Activated B cell treated with CpG ODN at 0.5 μM for 24 hours (primary cell): ENCODE results near the gene TIFAB. TPM values are rescaled to one million over a fixed set of nuclear protein-coding genes. Genes with fewer than 3 reads are reported as not detected.
"Not testable (repeated sequence)": the region's sequence is repeated elsewhere in the genome, so short reads cannot be mapped to it uniquely, and the experiment has no call there.

Experiments used
- ATAC-seq: fragments of 200-7000 bp; cut with Tn5 transposase; one replicate; pipeline ENCODE4 v1.10.0; 2021; ENCODE audit warnings: low read depth, mild to moderate bottlenecking, moderate library complexity
- CTCF ChIA-PET: fragments of 350-600 bp; sonication (Branson Sonifier 250); formaldehyde crosslinking; loops from one replicate; lab custom pipeline; 2021; ENCODE audit warnings: antibody characterized with exemption; lab: Charles Lee
- POLR2A ChIA-PET: fragments of 350-600 bp; sonication (Branson Sonifier 250); formaldehyde crosslinking; loops from one replicate; lab custom pipeline; 2021; ENCODE audit warnings: antibody characterized with exemption; lab: Charles Lee
- DNase-seq: peaks from one replicate; pipeline ENCODE4 v3.0.0; 2022
- H3K27ac Mint-ChIP-seq: one replicate; pipeline ENCODE4 v1.8.0; 2020; ENCODE audit warnings: mixed read lengths
- H3K27me3 Mint-ChIP-seq: one replicate; pipeline ENCODE4 v1.8.0; 2021; ENCODE audit warnings: mixed read lengths
- H3K36me3 Mint-ChIP-seq: one replicate; pipeline ENCODE4 v1.8.0; 2021; ENCODE audit warnings: low read depth, mixed read lengths
- H3K4me1 Mint-ChIP-seq: one replicate; pipeline ENCODE4 v1.8.0; 2021; ENCODE audit warnings: mixed read lengths
- H3K4me3 Mint-ChIP-seq: one replicate; pipeline ENCODE4 v1.8.0; 2020; ENCODE audit warnings: mild to moderate bottlenecking, mixed read lengths
- H3K9me3 Mint-ChIP-seq: one replicate; pipeline ENCODE4 v1.8.0; 2020; ENCODE audit warnings: mixed read lengths
- intact Hi-C: fragments of 100-400 bp; cut with micrococcal nuclease; formaldehyde crosslinking; loops from one replicate; pipeline ENCODE4 v1.15.1; 2024
- total RNA-seq: library from RNA; stranded (reverse); gene quantifications from 2 replicates; pipeline ENCODE4 v1.2.3, GENCODE V29; 2022
- TF ChIP-seq, protein P1 (sequence below): fragments of 200-600 bp; IDR thresholded peaks from one replicate; pipeline ENCODE4 v1.8.0; 2022; ENCODE audit warnings: antibody characterized with exemption, mild to moderate bottlenecking

TIFAB gene, protein sequence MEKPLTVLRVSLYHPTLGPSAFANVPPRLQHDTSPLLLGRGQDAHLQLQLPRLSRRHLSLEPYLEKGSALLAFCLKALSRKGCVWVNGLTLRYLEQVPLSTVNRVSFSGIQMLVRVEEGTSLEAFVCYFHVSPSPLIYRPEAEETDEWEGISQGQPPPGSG
- not detected in 2 replicates for total RNA-seq

DNA sequence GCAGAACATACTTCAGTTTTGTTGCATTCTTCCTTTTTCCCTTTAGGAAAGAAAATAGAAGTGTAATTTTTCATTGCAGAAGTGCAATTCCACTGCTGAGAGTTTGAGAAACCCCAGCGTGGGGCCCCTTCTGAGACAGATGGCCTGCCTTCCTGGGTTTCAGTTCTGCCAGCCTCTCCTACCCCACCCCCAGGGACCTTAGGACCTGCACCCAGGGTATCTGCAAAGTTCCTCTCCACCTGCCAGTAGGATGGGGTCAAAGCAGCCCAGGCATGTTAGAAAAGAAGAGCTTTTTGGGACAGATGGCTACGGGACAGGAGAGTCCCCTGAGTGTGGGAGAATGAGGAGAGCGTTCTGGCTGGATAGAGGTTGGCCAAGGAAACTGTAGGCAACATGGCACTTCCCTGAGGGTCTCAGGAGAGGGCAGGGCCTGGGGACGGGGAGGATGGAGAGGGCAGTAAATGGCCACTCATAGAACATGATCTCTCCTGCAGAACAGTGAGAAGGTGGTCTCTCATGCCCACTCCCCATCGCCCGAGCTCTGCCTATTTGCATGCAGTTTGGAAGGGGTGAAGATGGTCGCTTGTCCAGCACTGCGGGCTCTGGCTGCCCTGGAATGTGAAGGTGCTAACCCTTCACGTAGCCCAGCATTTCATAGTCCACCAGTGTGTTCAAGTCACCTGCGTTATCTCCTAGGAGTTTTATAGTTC is at the start of gene TIFAB:
TSS of gene TIFAB (minus strand) at position 31 of the 710 bp plus-strand sequence. CDS start 2,412 bp downstream, outside the sequence.
- TF ChIP-seq, protein P1, sequence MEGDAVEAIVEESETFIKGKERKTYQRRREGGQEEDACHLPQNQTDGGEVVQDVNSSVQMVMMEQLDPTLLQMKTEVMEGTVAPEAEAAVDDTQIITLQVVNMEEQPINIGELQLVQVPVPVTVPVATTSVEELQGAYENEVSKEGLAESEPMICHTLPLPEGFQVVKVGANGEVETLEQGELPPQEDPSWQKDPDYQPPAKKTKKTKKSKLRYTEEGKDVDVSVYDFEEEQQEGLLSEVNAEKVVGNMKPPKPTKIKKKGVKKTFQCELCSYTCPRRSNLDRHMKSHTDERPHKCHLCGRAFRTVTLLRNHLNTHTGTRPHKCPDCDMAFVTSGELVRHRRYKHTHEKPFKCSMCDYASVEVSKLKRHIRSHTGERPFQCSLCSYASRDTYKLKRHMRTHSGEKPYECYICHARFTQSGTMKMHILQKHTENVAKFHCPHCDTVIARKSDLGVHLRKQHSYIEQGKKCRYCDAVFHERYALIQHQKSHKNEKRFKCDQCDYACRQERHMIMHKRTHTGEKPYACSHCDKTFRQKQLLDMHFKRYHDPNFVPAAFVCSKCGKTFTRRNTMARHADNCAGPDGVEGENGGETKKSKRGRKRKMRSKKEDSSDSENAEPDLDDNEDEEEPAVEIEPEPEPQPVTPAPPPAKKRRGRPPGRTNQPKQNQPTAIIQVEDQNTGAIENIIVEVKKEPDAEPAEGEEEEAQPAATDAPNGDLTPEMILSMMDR: no peak
- Mint-ChIP-seq H3K9me3 (no peaks in the 10 kb centered on the region), H3K4me1 (no peaks in the 10 kb centered on the region), H3K27me3 (peaks cover 15% of the 10 kb centered on the region), H3K36me3 (no peaks in the 10 kb centered on the region), H3K4me3 (no peak within 1 kb of the TSS), H3K27ac (no peak within 1 kb of the TSS)
- CTCF ChIA-PET: no interaction called here
- intact Hi-C loops: no loop called here
- DNase-seq (no peak), ATAC-seq (no peak)
- POLR2A ChIA-PET: no interaction called here

DNA sequence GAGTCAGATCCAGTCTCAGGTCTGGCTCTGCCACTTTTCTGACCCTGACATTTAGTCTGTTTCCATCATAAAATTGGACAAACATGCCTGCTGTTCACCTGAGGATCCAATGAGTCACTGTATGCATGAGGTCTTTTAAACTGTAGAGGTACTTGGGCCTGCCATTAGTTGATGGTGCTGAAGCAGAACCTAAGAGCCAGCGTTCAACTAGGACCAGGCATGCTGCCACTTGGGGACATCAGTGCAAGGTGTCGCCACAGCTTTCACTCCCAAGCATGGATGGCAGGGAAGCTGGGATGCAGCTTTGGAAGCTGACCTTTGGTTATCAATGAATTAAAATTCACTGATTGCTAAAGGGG is 46.5 kb upstream of the TIFAB start:
- Mint-ChIP-seq H3K36me3 (no peaks in the 10 kb centered on the region), H3K9me3 (no peaks in the 10 kb centered on the region), H3K27ac (no peak overlapping the region), H3K4me1 (no peaks in the 10 kb centered on the region), H3K27me3 (peaks cover 35% of the 10 kb centered on the region), H3K4me3 (no peak overlapping the region)
- ATAC-seq (no peak), DNase-seq (no peak)
- intact Hi-C loops: no loop called here
- TF ChIP-seq, protein P1: no peak
- CTCF ChIA-PET: no interaction called here
- POLR2A ChIA-PET: no interaction called here

DNA sequence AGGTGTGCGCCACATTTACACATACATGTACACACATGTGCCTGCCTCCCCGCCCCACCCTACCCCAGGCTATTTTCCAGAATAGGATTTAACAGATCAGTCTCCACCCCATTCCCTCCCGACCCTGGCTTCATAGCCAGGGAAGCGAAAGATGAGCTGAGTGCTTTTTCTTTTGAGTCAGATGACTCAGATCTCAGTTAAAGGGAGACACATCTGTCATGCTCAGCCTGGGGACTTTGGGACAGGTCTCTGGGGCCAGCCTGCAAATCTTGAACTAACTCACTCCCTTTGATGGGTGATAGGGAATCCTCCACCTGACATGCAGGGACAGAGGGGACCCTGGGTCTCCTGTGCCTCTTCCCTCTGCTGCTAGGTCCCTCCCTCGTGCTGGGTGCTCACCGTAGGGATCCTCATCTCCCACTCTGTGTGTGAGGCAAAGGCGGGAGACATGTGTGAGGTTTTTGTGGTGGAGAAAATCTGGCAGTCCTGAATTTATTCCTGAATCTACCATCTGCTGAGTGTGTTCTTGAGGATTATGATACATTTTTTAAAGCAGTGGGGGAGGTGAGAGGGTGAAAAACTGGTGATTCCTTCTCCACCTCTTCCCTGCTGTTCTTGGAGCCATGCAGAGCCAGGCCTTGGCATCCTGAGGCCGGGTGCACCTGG is 46.0 kb upstream of the TIFAB start:
- CTCF ChIA-PET: no interaction called here

DNA sequence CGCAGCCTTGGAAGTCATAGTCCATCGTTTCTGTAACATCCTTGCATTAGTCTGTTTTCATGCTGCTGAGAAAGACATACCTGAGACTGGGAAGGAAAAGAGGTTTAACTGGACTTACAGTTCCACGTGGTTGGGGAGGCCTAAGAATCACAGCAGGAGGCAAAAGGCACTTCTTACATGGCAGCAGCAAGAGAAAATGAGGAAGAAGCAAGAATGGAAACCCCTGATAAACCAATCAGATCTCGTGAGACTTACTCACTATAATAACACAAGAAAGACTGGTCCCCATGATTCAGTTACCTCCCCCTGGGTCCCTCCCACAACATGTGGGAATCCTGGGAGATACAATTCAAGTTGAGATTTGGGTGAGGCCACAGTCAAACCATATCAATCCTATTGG is 43.4 kb upstream of the TIFAB start:
- H3K27me3 Mint-ChIP-seq: peaks cover 48% of the 10 kb centered on the region
- ATAC-seq, H3K36me3 Mint-ChIP-seq, intact Hi-C loops, POLR2A ChIA-PET, H3K4me3 Mint-ChIP-seq, DNase-seq, H3K9me3 Mint-ChIP-seq, H3K27ac Mint-ChIP-seq, CTCF ChIA-PET, H3K4me1 Mint-ChIP-seq: not testable (repeated sequence)

More for the DNA sequence above, 46.0 kb upstream of the TIFAB start:
- no peak for ATAC-seq
- intact Hi-C loops: no loop called here
- DNase-seq: no peak
- POLR2A ChIA-PET: no interaction called here
- peaks cover 35% of the 10 kb centered on the region for H3K27me3 Mint-ChIP-seq
- no peak overlapping the region for H3K27ac Mint-ChIP-seq
- no peaks in the 10 kb centered on the region for H3K9me3 Mint-ChIP-seq
- TF ChIP-seq, protein P1: no peak
- H3K36me3 Mint-ChIP-seq: no peaks in the 10 kb centered on the region
- H3K4me1 Mint-ChIP-seq: no peaks in the 10 kb centered on the region
- no peak overlapping the region for H3K4me3 Mint-ChIP-seq

DNA sequence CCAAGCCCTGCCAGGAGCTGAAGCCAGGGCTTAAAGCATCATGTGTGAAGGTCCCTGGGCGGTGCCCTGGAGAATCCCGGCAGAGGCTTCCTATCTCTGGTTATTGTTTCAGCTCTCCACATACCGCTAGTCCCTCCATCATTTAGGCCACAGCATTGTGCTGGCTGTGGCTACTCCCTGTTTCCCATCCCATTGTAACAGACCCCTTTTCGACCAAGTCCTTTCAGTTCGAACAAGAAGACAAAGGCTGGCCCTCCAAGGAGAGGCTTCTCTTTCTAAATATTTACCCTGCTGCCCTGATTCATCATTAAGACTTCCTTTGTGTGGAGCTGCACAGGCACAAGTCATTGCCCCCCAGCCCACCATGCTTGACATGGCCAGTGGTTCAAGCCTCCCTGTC is 42.0 kb upstream of the TIFAB start:
- DNase-seq (no peak), ATAC-seq (no peak)
- H3K9me3 Mint-ChIP-seq: no peaks in the 10 kb centered on the region
- H3K27me3 Mint-ChIP-seq: peaks cover 49% of the 10 kb centered on the region
- H3K4me1 Mint-ChIP-seq: peaks cover 4% of the 10 kb centered on the region
- intact Hi-C loops: loop anchor here (5.0 kb wide), 2 partner anchors 48 to 462 kb away; partner anchors contain the start of gene PITX1
- H3K36me3 Mint-ChIP-seq: no peaks in the 10 kb centered on the region
- CTCF ChIA-PET: no interaction called here
- TF ChIP-seq, protein P1: no peak
- POLR2A ChIA-PET: no interaction called here
- no peak overlapping the region for H3K4me3 Mint-ChIP-seq
- no peak overlapping the region for H3K27ac Mint-ChIP-seq
